T-helper 1 cell (primary cell): Measurements from ENCODE around the gene FRMD6.
A peak's percentile ranks its signal among the peaks of the same experiment; 100 is the strongest.
"Not testable (repeated sequence)": the region's sequence is repeated elsewhere in the genome, so short reads cannot be mapped to it uniquely, and the experiment has no call there.

Experiments
- DNase-seq, 5 donors: peaks; one replicate each; pipeline ENCODE4 v3.0.0-alpha.2; 2012 to 2020

FRMD6 gene

GRCh38 chr14:51630987-51631386, 20.7 kb upstream of the FRMD6 start:
- DNase-seq = no peak

- not testable (repeated sequence) for DNase-seq
Observed at GRCh38 chr14:51633298-51633697, 18.4 kb upstream of the FRMD6 start.

- no peak for DNase-seq
Observed at GRCh38 chr14:51636109-51636508, 15.6 kb upstream of the FRMD6 start.

GRCh38 chr14:51638071-51638944, 13.4 kb upstream of the FRMD6 start:
- no peak for DNase-seq

- DNase-seq = no peak
Observed at GRCh38 chr14:51639668-51640316, 11.9 kb upstream of the FRMD6 start.

- no peak for DNase-seq
Observed at GRCh38 chr14:51643140-51643539, 8.6 kb upstream of the FRMD6 start.

- no peak for DNase-seq
Observed at GRCh38 chr14:51644217-51644933, 7.3 kb upstream of the FRMD6 start.

GRCh38 chr14:51648296-51648695, 3.4 kb upstream of the FRMD6 start:
- DNase-seq = no peak

- DNase-seq = no peak
Observed at GRCh38 chr14:51650716-51651387, 858 bp upstream of the FRMD6 start.

- DNase-seq = peak in 4 of 5 donors; percentile 13 to 36 (median 23)
Observed at GRCh38 chr14:51652168-51653078, 713 bp downstream of the FRMD6 start.

GRCh38 chr14:51653079-51653774, 1.5 kb downstream of the FRMD6 start:
- DNase-seq = peak in 1 of 5 donors; percentile 51

GRCh38 chr14:51653775-51654532, 2.2 kb downstream of the FRMD6 start:
- DNase-seq = no peak

GRCh38 chr14:51654533-51654845, 2.8 kb downstream of the FRMD6 start:
- DNase-seq = no peak

GRCh38 chr14:51657762-51658161, 6.1 kb downstream of the FRMD6 start:
- DNase-seq = peak in 1 of 5 donors; percentile 7

- no peak for DNase-seq
Observed at GRCh38 chr14:51658441-51659173, 6.9 kb downstream of the FRMD6 start.

- DNase-seq = no peak
Observed at GRCh38 chr14:51660741-51661140, 9.0 kb downstream of the FRMD6 start.

GRCh38 chr14:51661504-51661903, 9.8 kb downstream of the FRMD6 start:
- no peak for DNase-seq

- no peak for DNase-seq
Observed at GRCh38 chr14:51663783-51664326, 12.1 kb downstream of the FRMD6 start.

- no peak for DNase-seq
Observed at GRCh38 chr14:51666070-51666469, 14.4 kb downstream of the FRMD6 start.
